D721Med (cell line): ENCODE data around the gene FAM170B.

Source experiments
- DNase-seq: peaks from one replicate; pipeline ENCODE4 v3.0.0; 2011; ENCODE audit warnings: low spot score; ENCODE audit not compliant: insufficient read length
- FAIRE-seq: peaks from 2 replicates; lab custom pipeline; 2011; peaks lifted over from hg19 to GRCh38; lab: Jason Lieb, UNC
- CTCF ChIP-seq: IDR thresholded peaks from 2 replicates; pipeline ENCODE4 v1.5.1; 2012; ENCODE audit warnings: mild to moderate bottlenecking, control low read depth; ENCODE audit not compliant: insufficient read depth; ENCODE audit errors: missing control alignments

FAM170B gene

GRCh38 chr10:49110684-49111319 lies 23.0 kb downstream of the FAM170B start:
- FAIRE-seq: no peak

GRCh38 chr10:49109669-49110340 lies 24.0 kb downstream of the FAM170B start:
- no peak for TF ChIP-seq CTCF
- DNase-seq: no peak
- FAIRE-seq: no peak

More at GRCh38 chr10:49110684-49111319, 23.0 kb downstream of the FAM170B start:
- no peak for TF ChIP-seq CTCF
- no peak for DNase-seq

GRCh38 chr10:49108656-49109055 lies 25.2 kb downstream of the FAM170B start:
- TF ChIP-seq CTCF: no peak
- FAIRE-seq (no peak), DNase-seq (no peak)

- FAIRE-seq (no peak), DNase-seq (no peak)
- TF ChIP-seq CTCF: no peak
Observed at GRCh38 chr10:49107887-49108267, 25.9 kb downstream of the FAM170B start.

GRCh38 chr10:49107111-49107886 lies 26.5 kb downstream of the FAM170B start:
- DNase-seq (no peak), FAIRE-seq (no peak)
- no peak for TF ChIP-seq CTCF

- no peak for FAIRE-seq
- DNase-seq: no peak
- no peak for TF ChIP-seq CTCF
Observed at GRCh38 chr10:49106451-49106850, 27.4 kb downstream of the FAM170B start.
